T-helper 17 cell (primary cell): Measurements from ENCODE around the gene POU2F1. TPM values are rescaled to one million over a fixed set of nuclear protein-coding genes. Genes with fewer than 3 reads are reported as not detected.

Experiments
- ATAC-seq: fragments of 150-1000 bp; cut with Tn5 transposase; 2 replicates; pipeline ENCODE4 v1.10.0; 2021; ENCODE audit warnings: mild to moderate bottlenecking, moderate library complexity
- DNase-seq, 3 donors: peaks; one replicate each; pipeline versions ENCODE4 v3.0.0 to v3.0.0-alpha.2; 2020 to 2021
- H3K9me3 ChIP-seq: one replicate; pipeline ENCODE4 v1.7.0; 2013; ENCODE audit warnings: low read length, mild to moderate bottlenecking; ENCODE audit not compliant: control insufficient read depth, poor library complexity, severe bottlenecking
- H3K27ac Mint-ChIP-seq: one replicate; pipeline ENCODE4 v1.8.0; 2022; ENCODE audit warnings: mild to moderate bottlenecking, moderate library complexity, mixed read lengths
- H3K27me3 Mint-ChIP-seq: one replicate; pipeline ENCODE4 v1.8.0; 2022; ENCODE audit warnings: mixed read lengths
- H3K36me3 Mint-ChIP-seq: one replicate; pipeline ENCODE4 v1.8.0; 2022; ENCODE audit warnings: low read depth, mixed read lengths
- H3K4me1 Mint-ChIP-seq: one replicate; pipeline ENCODE4 v1.8.0; 2022; ENCODE audit warnings: mild to moderate bottlenecking, mixed read lengths
- H3K4me3 Mint-ChIP-seq: one replicate; pipeline ENCODE4 v1.8.0; 2022; ENCODE audit warnings: mild to moderate bottlenecking, moderate library complexity, mixed read lengths
- total RNA-seq, 4 donors: library from RNA in 2 of 4; stranded (reverse) in 2 of 4; gene quantifications; one replicate each; pipeline ENCODE4 v1.2.3 and lab custom pipeline; 2022 to 2026

The POU2F1 gene
- total RNA-seq, 2 donors from 2014 or later, result 28.7 to 31.2 TPM

GRCh38 chr1:167249702-167250101 is 29.0 kb downstream of the POU2F1 start:
- ATAC-seq (no peak), DNase-seq (no peak)
- peaks cover 2% of the 10 kb centered on the region for H3K36me3 Mint-ChIP-seq
- no peak overlapping the region for H3K27ac Mint-ChIP-seq
- no peak overlapping the region for H3K4me3 Mint-ChIP-seq
- H3K9me3 ChIP-seq, result no peaks in the 10 kb centered on the region
- no peaks in the 10 kb centered on the region for H3K27me3 Mint-ChIP-seq
- peaks cover 20% of the 10 kb centered on the region for H3K4me1 Mint-ChIP-seq

GRCh38 chr1:167250482-167250881 is 29.8 kb downstream of the POU2F1 start:
- no peak overlapping the region for H3K27ac Mint-ChIP-seq
- H3K9me3 ChIP-seq, result no peaks in the 10 kb centered on the region
- peaks cover 4% of the 10 kb centered on the region for H3K36me3 Mint-ChIP-seq
- no peak for DNase-seq
- no peak overlapping the region for H3K4me3 Mint-ChIP-seq
- no peaks in the 10 kb centered on the region for H3K27me3 Mint-ChIP-seq
- no peak for ATAC-seq
- H3K4me1 Mint-ChIP-seq, result peaks cover 25% of the 10 kb centered on the region

GRCh38 chr1:167251472-167251871 is 30.8 kb downstream of the POU2F1 start:
- Mint-ChIP-seq H3K27me3 (no peaks in the 10 kb centered on the region), H3K36me3 (peaks cover 7% of the 10 kb centered on the region), H3K27ac (no peak overlapping the region), H3K4me3 (no peak overlapping the region), H3K4me1 (peaks cover 28% of the 10 kb centered on the region)
- ATAC-seq (no peak), DNase-seq (no peak)
- no peaks in the 10 kb centered on the region for H3K9me3 ChIP-seq

- H3K4me1 Mint-ChIP-seq, result peaks cover 30% of the 10 kb centered on the region
- no peak for ATAC-seq
These were observed 32.3 kb downstream of the POU2F1 start for GRCh38 chr1:167252986-167253385.

GRCh38 chr1:167258858-167259257 is 38.2 kb downstream of the POU2F1 start:
- no peaks in the 10 kb centered on the region for H3K27me3 Mint-ChIP-seq
- no peaks in the 10 kb centered on the region for H3K9me3 ChIP-seq
- peak overlapping the region; percentile 6 for H3K27ac Mint-ChIP-seq
- DNase-seq (no peak), ATAC-seq (no peak)
- H3K4me3 Mint-ChIP-seq, result no peak overlapping the region
- peaks cover 7% of the 10 kb centered on the region for H3K36me3 Mint-ChIP-seq
- peaks cover 33% of the 10 kb centered on the region for H3K4me1 Mint-ChIP-seq

More at GRCh38 chr1:167252986-167253385, 32.3 kb downstream of the POU2F1 start:
- no peak for DNase-seq
- H3K9me3 ChIP-seq, result no peaks in the 10 kb centered on the region
- Mint-ChIP-seq H3K27me3 (no peaks in the 10 kb centered on the region), H3K4me3 (no peak overlapping the region), H3K36me3 (peaks cover 7% of the 10 kb centered on the region), H3K27ac (no peak overlapping the region)

GRCh38 chr1:167262836-167263235 is 42.1 kb downstream of the POU2F1 start:
- Mint-ChIP-seq H3K27ac (no peak overlapping the region), H3K4me3 (no peak overlapping the region), H3K4me1 (peaks cover 22% of the 10 kb centered on the region), H3K27me3 (no peaks in the 10 kb centered on the region), H3K36me3 (peaks cover 2% of the 10 kb centered on the region)
- H3K9me3 ChIP-seq, result no peaks in the 10 kb centered on the region
- ATAC-seq (no peak), DNase-seq (no peak)

GRCh38 chr1:167263344-167263743 is 42.7 kb downstream of the POU2F1 start:
- Mint-ChIP-seq H3K27ac (no peak overlapping the region), H3K36me3 (peaks cover 2% of the 10 kb centered on the region), H3K27me3 (no peaks in the 10 kb centered on the region), H3K4me1 (peaks cover 21% of the 10 kb centered on the region), H3K4me3 (no peak overlapping the region)
- ATAC-seq (no peak), DNase-seq (no peak)
- H3K9me3 ChIP-seq, result no peaks in the 10 kb centered on the region

- Mint-ChIP-seq H3K27me3 (no peaks in the 10 kb centered on the region), H3K4me3 (no peak overlapping the region), H3K27ac (no peak overlapping the region), H3K4me1 (peaks cover 20% of the 10 kb centered on the region), H3K36me3 (peaks cover 2% of the 10 kb centered on the region)
- peak; percentile 35 for ATAC-seq
- no peak for DNase-seq
- no peaks in the 10 kb centered on the region for H3K9me3 ChIP-seq
These were observed 43.3 kb downstream of the POU2F1 start for GRCh38 chr1:167263819-167264464.

GRCh38 chr1:167266965-167267364 is 46.3 kb downstream of the POU2F1 start:
- ATAC-seq (no peak), DNase-seq (no peak)
- H3K27ac Mint-ChIP-seq, result no peak overlapping the region
- no peaks in the 10 kb centered on the region for H3K36me3 Mint-ChIP-seq
- peaks cover 15% of the 10 kb centered on the region for H3K4me1 Mint-ChIP-seq
- no peaks in the 10 kb centered on the region for H3K27me3 Mint-ChIP-seq
- no peak overlapping the region for H3K4me3 Mint-ChIP-seq
- no peaks in the 10 kb centered on the region for H3K9me3 ChIP-seq

- ATAC-seq, result no peak
- Mint-ChIP-seq H3K4me1 (peaks cover 22% of the 10 kb centered on the region), H3K27me3 (no peaks in the 10 kb centered on the region), H3K36me3 (no peaks in the 10 kb centered on the region), H3K27ac (peak overlapping the region; percentile 74), H3K4me3 (no peak overlapping the region)
- no peaks in the 10 kb centered on the region for H3K9me3 ChIP-seq
- no peak for DNase-seq
These were observed 47.7 kb downstream of the POU2F1 start for GRCh38 chr1:167268347-167268787.

- no peaks in the 10 kb centered on the region for H3K36me3 Mint-ChIP-seq
- H3K27ac Mint-ChIP-seq, result no peak overlapping the region
- H3K4me1 Mint-ChIP-seq, result peaks cover 22% of the 10 kb centered on the region
- ATAC-seq (no peak), DNase-seq (no peak)
- no peaks in the 10 kb centered on the region for H3K9me3 ChIP-seq
- H3K27me3 Mint-ChIP-seq, result no peaks in the 10 kb centered on the region
- no peak overlapping the region for H3K4me3 Mint-ChIP-seq
These were observed 49.8 kb downstream of the POU2F1 start for GRCh38 chr1:167270349-167271092.

GRCh38 chr1:167272369-167272957 is 51.8 kb downstream of the POU2F1 start:
- ATAC-seq (no peak), DNase-seq (no peak)
- H3K4me3 Mint-ChIP-seq, result no peak overlapping the region
- no peak overlapping the region for H3K27ac Mint-ChIP-seq
- H3K36me3 Mint-ChIP-seq, result no peaks in the 10 kb centered on the region
- H3K9me3 ChIP-seq, result no peaks in the 10 kb centered on the region
- no peaks in the 10 kb centered on the region for H3K27me3 Mint-ChIP-seq
- H3K4me1 Mint-ChIP-seq, result peaks cover 19% of the 10 kb centered on the region

- Mint-ChIP-seq H3K4me1 (peaks cover 24% of the 10 kb centered on the region), H3K27me3 (no peaks in the 10 kb centered on the region)
These were observed 52.5 kb downstream of the POU2F1 start for GRCh38 chr1:167273027-167273800.

More at GRCh38 chr1:167273027-167273800, 52.5 kb downstream of the POU2F1 start:
- H3K36me3 Mint-ChIP-seq, result no peaks in the 10 kb centered on the region
- ATAC-seq (no peak), DNase-seq (no peak)
- no peak overlapping the region for H3K4me3 Mint-ChIP-seq
- H3K9me3 ChIP-seq, result no peaks in the 10 kb centered on the region
- no peak overlapping the region for H3K27ac Mint-ChIP-seq
